T-helper 2 cell treated with Interferon-gamma antibody and Interleukin-4, amounts not matched to agents 100 ng/mL and 5 ng/mL, for 36 hours (primary cell): ENCODE data around the gene MUC5AC. TPM values are rescaled to one million over a fixed set of nuclear protein-coding genes. Genes with fewer than 3 reads are reported as not detected.
"Not testable (repeated sequence)": the region's sequence is repeated elsewhere in the genome, so short reads cannot be mapped to it uniquely, and the experiment has no call there.

Experiments used
- intact Hi-C: fragments of 100-400 bp; cut with micrococcal nuclease; formaldehyde crosslinking; loops from one replicate; pipeline ENCODE4 v1.15.1; 2023
- total RNA-seq: library from RNA; stranded (reverse); gene quantifications from 2 replicates; pipeline ENCODE4 v1.2.3, GENCODE V29; 2022

MUC5AC gene
- total RNA-seq, 1 donor from 2014 or later, result not detected

DNA sequence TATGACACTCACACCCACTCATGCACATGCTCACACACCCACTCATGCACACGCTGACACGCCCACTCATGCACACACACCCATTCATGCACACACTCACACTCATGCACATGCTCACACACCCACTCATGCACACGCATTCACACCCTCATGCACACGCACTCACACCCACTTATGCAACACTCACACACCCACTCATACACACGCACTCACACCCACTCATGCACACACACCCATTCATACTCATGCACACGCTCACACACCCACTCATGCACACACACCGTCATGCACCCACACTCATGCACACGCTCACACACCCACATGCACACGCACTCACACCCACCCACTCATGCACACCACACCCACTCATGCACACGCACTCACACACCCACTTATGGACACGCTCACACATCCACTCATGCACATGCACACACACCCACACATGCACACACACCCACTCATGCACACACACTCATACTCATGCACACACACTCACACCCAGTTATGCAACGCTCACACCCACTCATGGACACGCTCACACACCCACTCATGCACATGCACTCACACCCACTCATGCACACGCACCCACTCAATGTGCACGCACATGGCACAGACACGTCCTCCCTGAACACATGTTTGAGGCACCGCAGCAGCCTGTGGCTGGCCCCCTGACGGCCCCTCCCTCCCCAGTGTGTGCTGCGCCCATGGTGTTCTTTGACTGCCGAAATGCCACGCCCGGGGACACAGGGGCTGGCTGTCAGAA lies 17.9 kb downstream of the MUC5AC start:
- intact Hi-C loops, result no loop called here

DNA sequence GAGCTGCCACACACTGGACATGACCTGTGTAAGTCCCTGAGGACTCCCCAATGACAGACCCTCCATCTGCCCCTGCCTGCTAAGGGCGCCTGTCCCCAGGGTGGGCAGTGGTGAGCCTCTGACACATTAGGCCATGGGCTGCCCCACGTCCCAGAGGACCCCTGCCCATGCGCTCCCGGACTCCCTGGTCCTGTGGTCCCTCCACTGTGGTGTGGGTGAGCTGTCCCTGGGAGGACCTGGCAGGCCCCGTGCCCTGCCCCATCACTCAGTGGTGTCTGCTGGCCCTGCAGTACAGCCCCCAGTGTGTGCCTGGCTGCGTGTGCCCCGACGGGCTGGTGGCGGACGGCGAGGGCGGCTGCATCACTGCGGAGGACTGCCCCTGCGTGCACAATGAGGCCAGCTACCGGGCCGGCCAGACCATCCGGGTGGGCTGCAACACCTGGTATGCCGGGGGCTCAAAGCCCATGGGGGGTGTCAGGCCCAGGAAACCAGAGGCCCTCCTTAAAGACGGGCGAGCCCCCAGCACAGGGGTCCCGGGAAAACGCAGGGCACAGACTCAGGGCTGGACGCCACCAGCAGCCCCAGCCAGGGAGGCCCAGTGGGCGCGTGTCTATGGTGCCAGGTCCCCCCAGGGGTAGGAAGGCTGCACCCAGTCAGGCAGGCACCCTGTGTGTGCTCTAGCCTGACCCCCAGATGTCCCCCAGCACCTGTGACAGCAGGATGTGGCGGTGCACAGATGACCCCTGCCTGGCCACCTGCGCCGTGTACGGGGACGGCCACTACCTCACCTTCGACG lies 18.7 kb downstream of the MUC5AC start:
- intact Hi-C loops, result no loop called here

DNA sequence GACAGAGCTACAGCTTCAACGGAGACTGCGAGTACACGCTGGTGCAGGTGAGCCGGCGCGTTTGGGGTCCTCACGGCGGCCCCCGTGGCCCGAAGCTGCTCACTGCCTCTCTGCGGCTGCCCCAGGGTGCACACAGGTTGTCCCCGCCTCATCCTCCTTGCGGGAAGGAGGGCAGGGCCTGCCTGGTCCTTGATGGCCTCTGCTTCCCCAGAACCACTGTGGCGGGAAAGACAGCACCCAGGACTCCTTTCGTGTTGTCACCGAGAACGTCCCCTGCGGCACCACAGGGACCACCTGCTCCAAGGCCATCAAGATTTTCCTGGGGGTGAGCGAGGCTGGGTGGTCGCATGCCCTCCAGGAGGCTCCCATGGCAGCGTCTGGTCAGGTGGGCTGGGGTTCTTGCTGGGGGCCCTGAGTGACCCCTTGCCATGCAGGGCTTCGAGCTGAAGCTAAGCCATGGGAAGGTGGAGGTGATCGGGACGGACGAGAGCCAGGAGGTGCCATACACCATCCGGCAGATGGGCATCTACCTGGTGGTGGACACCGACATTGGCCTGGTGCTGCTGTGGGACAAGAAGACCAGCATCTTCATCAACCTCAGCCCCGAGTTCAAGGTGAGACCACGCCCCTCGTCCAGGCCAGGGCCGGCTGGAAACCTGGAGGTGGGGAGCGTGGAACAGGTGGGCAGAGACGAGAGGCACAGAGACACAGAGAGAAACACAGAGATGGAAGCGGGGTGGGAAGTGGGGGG lies 19.4 kb downstream of the MUC5AC start:
- intact Hi-C loops, result no loop called here

DNA sequence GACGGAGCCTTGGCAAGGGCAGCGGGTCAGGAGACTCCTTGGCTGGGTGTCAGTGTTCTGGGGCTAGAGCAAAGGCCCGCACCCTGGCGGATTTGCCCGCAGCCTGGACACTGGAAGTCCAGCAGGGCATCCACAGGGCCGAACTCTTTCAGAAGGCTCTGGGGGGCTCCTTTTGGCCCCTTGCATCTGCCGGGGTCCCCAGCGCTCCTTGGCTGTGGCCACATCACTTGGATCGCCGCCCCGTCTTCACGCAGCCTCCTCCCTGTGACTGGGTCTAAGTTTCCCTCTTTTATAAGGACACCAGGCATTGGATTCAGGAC lies 20.0 kb downstream of the MUC5AC start:
- intact Hi-C loops, result no loop called here

DNA sequence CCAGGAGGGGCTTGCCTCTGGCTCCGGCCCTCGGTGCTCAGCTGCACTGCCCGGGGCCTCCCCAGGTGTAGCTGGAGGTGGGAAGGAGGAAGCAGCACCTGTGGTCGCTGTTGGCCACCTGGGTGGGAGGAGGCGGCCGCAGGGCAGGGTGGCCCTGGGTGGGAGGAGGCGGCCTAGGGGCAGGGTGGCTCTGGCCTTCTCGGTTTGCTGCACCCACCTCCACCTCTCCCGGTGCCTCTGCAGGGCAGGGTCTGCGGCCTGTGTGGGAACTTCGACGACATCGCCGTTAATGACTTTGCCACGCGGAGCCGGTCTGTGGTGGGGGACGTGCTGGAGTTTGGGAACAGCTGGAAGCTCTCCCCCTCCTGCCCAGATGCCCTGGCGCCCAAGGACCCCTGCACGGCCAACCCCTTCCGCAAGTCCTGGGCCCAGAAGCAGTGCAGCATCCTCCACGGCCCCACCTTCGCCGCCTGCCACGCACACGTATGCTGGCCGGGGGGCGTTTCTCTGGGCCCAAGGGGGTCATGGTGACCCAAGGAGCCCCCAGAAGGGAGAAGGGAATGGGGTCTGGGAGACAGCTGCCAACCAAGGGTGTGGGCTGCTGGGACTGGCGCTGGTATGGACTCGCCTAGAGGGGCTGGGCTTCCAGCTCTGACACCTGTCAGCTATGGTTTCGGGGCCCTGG lies 20.6 kb downstream of the MUC5AC start:
- intact Hi-C loops, result no loop called here

DNA sequence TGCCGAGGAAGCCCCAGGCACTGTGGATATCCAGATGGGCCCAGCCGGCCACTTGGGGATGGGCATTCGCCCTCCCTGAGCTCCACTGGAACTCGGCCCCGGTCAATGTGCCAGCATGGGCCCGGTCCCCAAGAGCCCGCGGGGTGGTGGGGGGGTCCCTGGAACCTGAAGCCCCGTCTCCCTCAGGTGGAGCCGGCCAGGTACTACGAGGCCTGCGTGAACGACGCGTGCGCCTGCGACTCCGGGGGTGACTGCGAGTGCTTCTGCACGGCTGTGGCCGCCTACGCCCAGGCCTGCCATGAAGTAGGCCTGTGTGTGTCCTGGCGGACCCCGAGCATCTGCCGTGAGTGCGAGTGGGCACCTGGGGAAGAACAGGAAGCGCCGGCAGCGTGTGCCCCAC lies 21.2 kb downstream of the MUC5AC start:
- intact Hi-C loops, result no loop called here

DNA sequence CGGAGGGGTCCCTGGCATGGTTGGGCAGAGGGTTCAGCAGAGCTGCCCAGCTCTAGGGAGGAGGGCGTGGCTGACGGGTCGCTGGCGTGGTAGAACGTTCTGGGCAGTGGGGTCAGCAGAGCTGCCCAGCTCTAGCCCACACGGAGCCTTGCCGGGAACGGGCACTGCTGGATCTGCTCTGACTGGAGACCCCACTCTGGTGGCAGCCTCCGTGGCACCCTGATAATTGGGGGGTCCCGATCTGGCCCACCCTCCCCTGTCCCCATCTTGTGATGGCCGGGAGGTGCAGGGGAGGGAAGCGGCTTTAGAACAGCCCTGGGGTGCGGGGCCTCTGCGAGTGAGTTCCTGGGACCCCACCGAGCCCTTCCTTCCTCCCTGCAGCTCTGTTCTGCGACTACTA lies 21.9 kb downstream of the MUC5AC start:
- intact Hi-C loops, result no loop called here

DNA sequence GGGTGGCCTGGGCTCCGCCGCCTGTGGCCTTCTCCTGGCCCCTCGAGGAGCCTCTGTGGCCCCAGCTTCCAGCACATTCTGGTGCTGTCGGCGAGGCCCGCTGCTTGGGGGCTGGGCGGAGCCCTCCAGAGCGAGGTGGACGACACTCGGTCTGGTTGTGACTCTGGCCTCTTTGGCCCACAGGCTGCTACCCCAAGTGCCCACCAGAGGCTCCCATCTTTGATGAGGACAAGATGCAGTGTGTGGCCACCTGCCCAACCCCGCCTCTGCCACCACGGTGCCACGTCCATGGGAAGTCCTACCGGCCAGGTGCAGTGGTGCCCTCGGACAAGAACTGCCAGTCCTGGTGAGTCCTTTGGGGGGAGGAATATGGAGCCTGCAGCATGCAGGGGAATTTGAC lies 22.4 kb downstream of the MUC5AC start:
- intact Hi-C loops, result no loop called here

DNA sequence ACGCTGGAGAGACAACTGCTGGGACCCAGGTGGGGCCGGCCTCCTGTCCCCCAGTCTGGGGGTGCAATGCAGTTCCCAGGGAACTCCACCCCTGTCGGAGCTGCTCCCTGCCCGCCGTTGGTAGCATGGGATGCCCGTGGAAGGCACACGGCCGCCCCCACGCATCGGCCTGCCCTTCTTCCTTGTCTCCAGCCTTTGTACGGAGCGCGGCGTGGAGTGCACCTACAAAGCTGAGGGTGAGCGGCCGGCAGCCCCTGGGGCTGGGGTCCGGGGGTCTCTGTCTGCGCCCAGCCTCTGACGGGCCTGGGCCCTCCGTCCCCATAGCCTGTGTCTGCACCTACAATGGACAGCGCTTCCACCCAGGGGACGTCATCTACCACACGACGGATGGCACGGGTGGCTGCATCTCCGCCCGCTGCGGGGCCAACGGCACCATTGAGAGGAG lies 23.2 kb downstream of the MUC5AC start:
- intact Hi-C loops, result no loop called here

DNA sequence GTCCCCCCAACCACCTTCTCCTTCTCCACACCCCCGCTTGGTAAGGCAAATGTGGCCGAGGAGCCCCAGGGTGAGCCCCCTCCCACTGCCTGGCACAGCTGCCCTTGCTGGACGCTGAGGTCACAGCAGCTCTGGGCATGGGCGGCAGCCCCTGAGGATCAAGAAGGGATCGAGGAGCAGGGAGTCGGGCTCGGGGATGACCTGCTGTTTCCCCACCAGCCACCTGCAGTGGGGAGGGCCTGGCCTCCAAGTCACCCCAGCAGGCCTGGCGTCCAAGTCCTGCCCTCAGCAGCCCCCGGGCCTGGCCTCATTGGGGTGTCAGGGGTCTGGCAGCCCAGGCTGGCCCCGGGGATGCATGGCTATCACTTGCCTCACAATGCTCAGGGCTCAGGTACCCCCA lies 23.7 kb downstream of the MUC5AC start:
- intact Hi-C loops, result no loop called here

DNA sequence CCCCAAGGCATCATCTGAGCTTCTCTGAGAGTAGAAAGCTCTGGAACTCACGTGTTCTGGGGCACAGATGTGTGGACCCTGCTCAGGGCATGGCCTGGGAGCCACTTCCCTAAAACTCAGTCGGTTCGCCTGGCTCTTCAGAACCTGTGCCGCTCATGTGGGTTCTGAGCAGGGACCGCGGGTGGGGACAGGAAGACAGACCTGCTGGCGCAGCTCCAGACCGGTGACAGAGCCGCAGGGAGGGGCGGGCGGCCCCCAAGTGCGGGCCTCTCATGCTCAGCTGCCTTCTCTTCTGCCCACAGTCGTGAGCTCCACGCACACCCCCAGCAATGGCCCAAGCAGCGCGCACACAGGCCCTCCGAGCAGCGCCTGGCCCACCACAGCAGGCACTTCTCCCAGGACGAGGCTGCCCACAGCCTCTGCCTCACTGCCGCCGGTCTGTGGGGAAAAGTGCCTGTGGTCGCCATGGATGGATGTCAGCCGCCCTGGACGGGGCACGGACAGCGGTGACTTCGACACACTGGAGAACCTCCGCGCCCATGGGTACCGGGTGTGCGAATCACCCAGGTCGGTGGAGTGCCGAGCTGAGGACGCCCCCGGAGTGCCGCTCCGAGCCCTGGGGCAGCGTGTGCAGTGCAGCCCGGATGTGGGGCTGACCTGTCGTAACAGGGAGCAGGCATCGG lies 24.2 kb downstream of the MUC5AC start:
- intact Hi-C loops, result no loop called here

DNA sequence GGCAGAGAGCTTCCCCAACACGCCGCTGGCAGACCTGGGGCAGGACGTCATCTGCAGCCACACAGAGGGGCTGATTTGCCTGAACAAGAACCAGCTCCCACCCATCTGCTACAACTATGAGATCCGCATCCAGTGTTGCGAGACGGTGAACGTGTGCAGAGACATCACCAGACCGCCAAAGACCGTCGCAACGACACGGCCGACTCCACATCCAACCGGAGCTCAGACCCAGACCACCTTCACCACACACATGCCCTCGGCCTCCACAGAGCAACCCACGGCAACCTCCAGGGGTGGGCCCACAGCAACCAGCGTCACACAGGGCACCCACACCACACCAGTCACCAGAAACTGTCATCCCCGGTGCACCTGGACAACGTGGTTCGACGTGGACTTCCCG lies 26.4 kb downstream of the MUC5AC start:
- intact Hi-C loops, result not testable (repeated sequence)

DNA sequence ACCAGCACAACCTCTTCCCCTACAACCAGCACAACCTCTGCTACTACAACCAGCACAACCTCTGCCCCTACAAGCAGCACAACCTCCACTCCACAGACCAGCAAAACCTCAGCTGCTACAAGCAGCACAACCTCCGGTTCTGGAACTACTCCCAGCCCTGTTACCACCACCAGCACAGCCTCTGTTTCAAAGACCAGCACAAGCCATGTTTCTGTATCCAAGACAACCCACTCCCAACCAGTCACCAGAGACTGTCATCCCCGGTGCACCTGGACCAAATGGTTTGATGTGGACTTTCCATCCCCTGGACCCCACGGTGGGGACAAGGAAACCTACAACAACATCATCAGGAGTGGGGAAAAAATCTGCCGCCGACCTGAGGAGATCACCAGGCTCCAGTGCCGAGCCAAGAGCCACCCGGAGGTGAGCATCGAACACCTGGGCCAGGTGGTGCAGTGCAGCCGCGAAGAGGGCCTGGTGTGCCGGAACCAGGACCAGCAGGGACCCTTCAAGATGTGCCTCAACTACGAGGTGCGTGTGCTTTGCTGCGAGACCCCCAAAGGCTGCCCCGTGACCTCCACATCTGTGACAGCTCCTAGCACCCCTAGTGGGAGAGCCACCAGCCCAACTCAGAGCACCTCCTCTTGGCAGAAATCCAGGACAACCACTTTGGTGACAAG lies 30.8 kb downstream of the MUC5AC start:
- intact Hi-C loops, result not testable (repeated sequence)

DNA sequence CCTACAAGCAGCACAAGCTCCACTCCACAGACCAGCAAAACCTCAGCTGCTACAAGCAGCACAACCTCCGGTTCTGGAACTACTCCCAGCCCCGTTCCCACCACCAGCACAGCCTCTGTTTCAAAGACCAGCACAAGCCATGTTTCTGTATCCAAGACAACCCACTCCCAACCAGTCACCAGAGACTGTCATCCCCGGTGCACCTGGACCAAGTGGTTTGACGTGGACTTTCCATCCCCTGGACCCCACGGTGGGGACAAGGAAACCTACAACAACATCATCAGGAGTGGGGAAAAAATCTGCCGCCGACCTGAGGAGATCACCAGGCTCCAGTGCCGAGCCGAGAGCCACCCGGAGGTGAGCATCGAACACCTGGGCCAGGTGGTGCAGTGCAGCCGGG lies 32.1 kb downstream of the MUC5AC start:
- intact Hi-C loops, result not testable (repeated sequence)

DNA sequence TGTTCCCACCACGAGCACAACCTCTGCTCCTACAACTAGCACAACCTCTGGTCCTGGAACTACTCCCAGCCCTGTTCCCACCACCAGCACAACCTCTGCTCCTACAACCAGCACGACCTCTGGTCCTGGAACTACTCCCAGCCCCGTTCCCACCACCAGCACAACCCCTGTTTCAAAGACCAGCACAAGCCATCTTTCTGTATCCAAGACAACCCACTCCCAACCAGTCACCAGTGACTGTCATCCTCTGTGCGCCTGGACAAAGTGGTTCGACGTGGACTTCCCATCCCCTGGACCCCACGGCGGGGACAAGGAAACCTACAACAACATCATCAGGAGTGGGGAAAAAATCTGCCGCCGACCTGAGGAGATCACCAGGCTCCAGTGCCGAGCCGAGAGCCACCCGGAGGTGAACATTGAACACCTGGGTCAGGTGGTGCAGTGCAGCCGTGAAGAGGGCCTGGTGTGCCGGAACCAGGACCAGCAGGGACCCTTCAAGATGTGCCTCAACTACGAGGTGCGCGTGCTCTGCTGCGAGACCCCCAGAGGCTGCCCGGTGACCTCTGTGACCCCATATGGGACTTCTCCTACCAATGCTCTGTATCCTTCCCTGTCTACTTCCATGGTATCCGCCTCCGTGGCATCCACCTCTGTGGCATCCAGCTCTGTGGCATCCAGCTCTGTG lies 34.2 kb downstream of the MUC5AC start:
- intact Hi-C loops, result not testable (repeated sequence)

DNA sequence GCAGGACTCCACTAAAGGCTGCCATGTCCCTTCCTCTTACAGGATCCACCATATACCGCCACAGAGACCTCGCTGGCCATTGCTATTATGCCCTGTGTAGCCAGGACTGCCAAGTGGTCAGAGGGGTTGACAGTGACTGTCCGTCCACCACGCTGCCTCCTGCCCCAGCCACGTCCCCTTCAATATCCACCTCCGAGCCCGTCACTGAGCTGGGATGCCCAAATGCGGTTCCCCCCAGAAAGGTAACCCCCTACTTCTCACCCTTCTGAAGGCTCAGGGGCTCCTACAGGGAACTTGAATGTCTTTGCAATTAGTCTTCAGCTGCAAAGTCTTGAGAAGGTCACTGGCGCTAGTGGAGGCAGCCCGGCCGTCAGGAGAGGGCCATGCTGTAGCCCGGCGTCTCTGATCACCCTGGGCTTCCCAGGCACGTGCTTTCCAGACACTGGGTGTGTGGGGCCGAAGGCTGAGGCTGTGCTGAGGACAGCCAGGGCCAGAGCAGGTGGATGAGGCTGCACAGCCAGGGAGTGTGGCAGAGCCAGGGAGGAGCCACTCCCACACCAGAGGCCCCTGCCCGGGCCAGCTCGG lies 35.1 kb downstream of the MUC5AC start:
- intact Hi-C loops, result no loop called here

DNA sequence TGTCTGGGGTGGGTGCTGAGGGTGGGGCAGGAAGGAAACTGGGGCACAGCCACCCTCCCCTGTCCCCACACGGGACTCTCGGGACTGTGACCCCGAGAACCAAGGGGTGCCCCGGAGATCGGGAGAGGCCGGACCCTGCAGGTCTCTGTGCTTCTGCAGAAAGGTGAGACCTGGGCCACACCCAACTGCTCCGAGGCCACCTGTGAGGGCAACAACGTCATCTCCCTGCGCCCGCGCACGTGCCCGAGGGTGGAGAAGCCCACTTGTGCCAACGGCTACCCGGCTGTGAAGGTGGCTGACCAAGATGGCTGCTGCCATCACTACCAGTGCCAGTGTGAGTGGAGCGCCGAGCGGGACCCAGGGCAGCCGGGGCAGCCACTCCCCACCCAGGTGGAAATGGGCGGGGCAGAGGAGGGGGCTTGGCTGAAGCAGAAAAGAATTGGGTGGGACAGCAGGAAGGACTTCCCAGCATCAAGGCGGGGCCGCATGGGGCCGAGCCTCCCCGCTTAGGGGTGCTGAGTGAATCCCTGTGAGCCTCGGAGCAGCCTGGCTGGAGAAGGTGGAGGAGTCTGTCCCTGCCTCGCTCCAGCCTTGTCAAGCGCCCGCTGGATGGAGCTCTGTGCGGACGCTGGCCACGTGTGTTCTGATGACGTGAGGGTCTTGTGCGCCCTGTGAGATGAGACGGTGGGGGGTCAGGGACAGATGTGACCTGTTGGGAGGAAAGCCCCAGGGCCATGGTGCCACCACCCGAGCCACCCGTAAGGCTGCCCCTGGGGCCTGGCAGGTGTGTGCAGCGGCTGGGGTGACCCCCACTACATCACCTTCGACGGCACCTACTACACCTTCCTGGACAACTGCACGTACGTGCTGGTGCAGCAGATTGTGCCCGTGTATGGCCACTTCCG lies 35.8 kb downstream of the MUC5AC start:
- intact Hi-C loops, result no loop called here

DNA sequence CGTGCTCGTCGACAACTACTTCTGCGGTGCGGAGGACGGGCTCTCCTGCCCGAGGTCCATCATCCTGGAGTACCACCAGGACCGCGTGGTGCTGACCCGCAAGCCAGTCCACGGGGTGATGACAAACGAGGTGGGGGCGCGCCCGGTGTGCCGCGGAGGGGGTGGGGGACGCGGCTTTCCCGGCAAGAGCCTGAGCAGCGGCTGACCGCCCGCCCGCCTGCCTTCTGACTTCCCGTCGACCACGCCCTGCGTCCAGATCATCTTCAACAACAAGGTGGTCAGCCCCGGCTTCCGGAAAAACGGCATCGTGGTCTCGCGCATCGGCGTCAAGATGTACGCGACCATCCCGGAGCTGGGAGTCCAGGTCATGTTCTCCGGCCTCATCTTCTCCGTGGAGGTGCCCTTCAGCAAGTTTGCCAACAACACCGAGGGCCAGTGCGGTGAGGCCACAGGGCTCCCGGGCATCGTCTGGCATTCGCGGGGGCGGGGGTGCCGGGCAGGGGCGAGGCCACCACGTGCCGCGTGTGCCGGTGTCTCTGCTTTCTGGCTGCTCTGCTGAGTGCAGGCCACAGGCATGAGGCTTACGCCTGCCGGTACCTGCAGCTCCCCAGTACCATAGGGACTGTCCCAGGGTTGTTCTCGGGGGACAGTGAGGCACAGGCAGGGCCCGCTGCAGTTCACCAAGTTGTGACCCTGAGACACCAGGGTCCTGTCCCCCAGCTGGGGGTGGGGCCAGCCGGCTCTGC lies 36.7 kb downstream of the MUC5AC start:
- intact Hi-C loops, result no loop called here
